ENCODE results near the gene MAGED2. TPM values are rescaled to one million over a fixed set of nuclear protein-coding genes. Genes with fewer than 3 reads are reported as not detected.
"Not testable (repeated sequence)": the region's sequence is repeated elsewhere in the genome, so short reads cannot be mapped to it uniquely, and the experiment has no call there.

MAGED2 gene
- total and polyA plus RNA-seq, 9 of the 15 experiments (the other 6 are each of a cell fraction or from before 2014, with no cell fraction given): 19.7 to 49.1 (median 23.1) TPM

DNA sequence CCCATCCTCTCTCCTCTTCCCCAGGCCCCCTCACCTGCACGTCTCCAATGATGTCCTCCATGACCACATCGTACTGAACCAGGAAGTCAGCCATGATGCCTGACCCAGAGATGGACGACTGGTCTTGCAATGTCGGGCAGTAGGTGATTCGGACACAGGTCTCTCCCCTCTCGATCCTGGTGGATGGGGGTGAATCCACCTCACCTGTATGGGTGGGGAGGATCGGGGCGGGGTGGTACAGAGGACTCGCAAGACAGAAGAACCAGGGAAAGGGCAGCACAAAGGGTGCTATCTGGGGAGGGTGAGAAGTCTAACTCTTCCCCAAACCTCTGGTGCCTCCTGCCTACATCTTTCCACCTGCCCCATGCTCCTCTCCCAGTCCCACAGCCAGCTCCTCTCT is 19.1 kb upstream of the MAGED2 start:
- ATAC-seq (no peak), FAIRE-seq (no peak), DNase-seq (ENCODE audit: extremely low read depth in 1 of 4, low spot score in 3 of 4) (no peak)
- intact Hi-C loops (cut with micrococcal nuclease) (loop anchor here (5.0 kb wide), 1 partner anchor 151 kb away; no protein-coding TSS in a partner anchor), in situ Hi-C loops (cut with MboI) (no loop called here)
- Histone ChIP-seq H3K4me1 (replicated peaks in 1 of 2; ENCODE audit: control insufficient read depth in 2 of 2, insufficient read depth in 2 of 2, low read length in 2 of 2) (no peaks in the 10 kb centered on the region), H2AFZ (ENCODE audit: low read depth, low read length) (no peak overlapping the region), H3K27ac (ENCODE audit: extremely low read depth, low read depth, low read length) (no peak overlapping the region), H3K79me2 (ENCODE audit: control insufficient read depth, insufficient read depth, low read length) (no peaks in the 10 kb centered on the region), H3K36me3 (ENCODE audit: control insufficient read depth, insufficient read depth, low read length) (no peaks in the 10 kb centered on the region), H4K20me1 (replicated peaks; ENCODE audit: control insufficient read depth, insufficient read depth, low read length) (no peaks in the 10 kb centered on the region), H3K9ac (ENCODE audit: insufficient read depth in 1 of 2, low read depth in 2 of 2, low read length in 2 of 2) (no peak overlapping the region), H3K4me3 (no peak overlapping the region), H3K4me2 (ENCODE audit: insufficient read depth, low read length) (no peak overlapping the region), H3K27me3 (ENCODE audit: control insufficient read depth in 2 of 2, insufficient read depth in 2 of 2, low read length in 2 of 2) (peaks cover 0 to 15% of the 10 kb centered on the region in 2 experiments; a peak in 1 of 5 replicates), H3K9me3 (replicated peaks; ENCODE audit: control insufficient read depth, insufficient read depth, low read depth, low read length) (no peaks in the 10 kb centered on the region), H3K9me1 (ENCODE audit: control insufficient read depth, insufficient read depth, low read length) (no peaks in the 10 kb centered on the region)
- BruUV-seq (replicated peaks): no TSS peak
- ChIA-PET POLR2A (no interaction called here), CTCF (ENCODE audit: low intra/inter-chr PET ratio) (no interaction called here)
- TF ChIP-seq COPS2 (conservative IDR thresholded peaks at IDR 0.05) (no peak), CHCHD3 (CRISPR knock-in tag; IDR thresholded peaks at IDR 0.05) (no peak), ILK (tag; IDR thresholded peaks at IDR 0.05; ENCODE audit: borderline replicate concordance, low read depth) (no peak)
- TF ChIP-seq, protein P1, sequence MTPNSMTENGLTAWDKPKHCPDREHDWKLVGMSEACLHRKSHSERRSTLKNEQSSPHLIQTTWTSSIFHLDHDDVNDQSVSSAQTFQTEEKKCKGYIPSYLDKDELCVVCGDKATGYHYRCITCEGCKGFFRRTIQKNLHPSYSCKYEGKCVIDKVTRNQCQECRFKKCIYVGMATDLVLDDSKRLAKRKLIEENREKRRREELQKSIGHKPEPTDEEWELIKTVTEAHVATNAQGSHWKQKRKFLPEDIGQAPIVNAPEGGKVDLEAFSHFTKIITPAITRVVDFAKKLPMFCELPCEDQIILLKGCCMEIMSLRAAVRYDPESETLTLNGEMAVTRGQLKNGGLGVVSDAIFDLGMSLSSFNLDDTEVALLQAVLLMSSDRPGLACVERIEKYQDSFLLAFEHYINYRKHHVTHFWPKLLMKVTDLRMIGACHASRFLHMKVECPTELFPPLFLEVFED (CRISPR knock-in tag; conservative IDR thresholded peaks at IDR 0.05): no peak
- 0% methylated on average over 7 of the region's 9 CpGs for WGBS (ENCODE audit: insufficient coverage, low coverage, missing lambda C conversion rate)

DNA sequence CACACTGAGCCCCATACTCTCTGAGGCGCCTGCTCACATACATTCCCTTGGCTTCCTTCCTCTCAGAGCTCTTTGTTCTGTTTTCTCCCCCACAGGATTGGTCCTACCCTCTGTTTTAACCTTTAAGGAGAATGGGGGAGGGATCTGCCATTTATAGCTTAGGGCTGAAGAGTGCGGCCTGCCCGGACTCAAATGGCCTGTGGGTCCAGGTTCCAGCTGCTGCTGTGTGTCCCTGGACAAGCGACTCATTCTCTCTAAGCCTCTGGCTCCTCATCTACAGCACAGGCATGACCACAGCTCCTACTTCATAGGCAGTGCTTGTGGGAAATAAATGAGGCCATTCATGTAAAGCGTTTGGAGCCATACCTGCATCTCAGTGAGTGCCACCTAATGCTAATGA is 18.1 kb upstream of the MAGED2 start:
- POLR2A ChIA-PET; in situ Hi-C loops (cut with MboI); DNase-seq (ENCODE audit: extremely low read depth in 1 of 4, low spot score in 3 of 4); H3K9me1 ChIP-seq (ENCODE audit: control insufficient read depth, insufficient read depth, low read length); H3K27ac ChIP-seq (ENCODE audit: extremely low read depth, low read depth, low read length); H3K9ac ChIP-seq (ENCODE audit: insufficient read depth in 1 of 2, low read depth in 2 of 2, low read length in 2 of 2); FAIRE-seq; H3K9me3 ChIP-seq (replicated peaks; ENCODE audit: control insufficient read depth, insufficient read depth, low read depth, low read length); H4K20me1 ChIP-seq (replicated peaks; ENCODE audit: control insufficient read depth, insufficient read depth, low read length); H3K4me2 ChIP-seq (ENCODE audit: insufficient read depth, low read length); H2AFZ ChIP-seq (ENCODE audit: low read depth, low read length); H3K4me1 ChIP-seq (replicated peaks in 1 of 2; ENCODE audit: control insufficient read depth in 2 of 2, insufficient read depth in 2 of 2, low read length in 2 of 2); H3K79me2 ChIP-seq (ENCODE audit: control insufficient read depth, insufficient read depth, low read length); BruUV-seq (replicated peaks); ATAC-seq; CTCF ChIA-PET (ENCODE audit: low intra/inter-chr PET ratio); H3K4me3 ChIP-seq; H3K36me3 ChIP-seq (ENCODE audit: control insufficient read depth, insufficient read depth, low read length): not testable (repeated sequence)
- intact Hi-C loops (cut with micrococcal nuclease): loop anchor here (5.0 kb wide), 1 partner anchor 152 kb away; no protein-coding TSS in a partner anchor
- peaks cover 0 to 15% of the 10 kb centered on the region in 2 experiments; a peak in 1 of 5 replicates for H3K27me3 ChIP-seq (ENCODE audit: control insufficient read depth in 2 of 2, insufficient read depth in 2 of 2, low read length in 2 of 2)
- 0% methylated on average over 2 of the region's 5 CpGs for WGBS (ENCODE audit: insufficient coverage, low coverage, missing lambda C conversion rate)

Measured in K562 (cell line).